ENCODE results near the gene CST3.
"Not testable (repeated sequence)": the region's sequence is repeated elsewhere in the genome, so short reads cannot be mapped to it uniquely, and the experiment has no call there.

CST3 gene

DNA sequence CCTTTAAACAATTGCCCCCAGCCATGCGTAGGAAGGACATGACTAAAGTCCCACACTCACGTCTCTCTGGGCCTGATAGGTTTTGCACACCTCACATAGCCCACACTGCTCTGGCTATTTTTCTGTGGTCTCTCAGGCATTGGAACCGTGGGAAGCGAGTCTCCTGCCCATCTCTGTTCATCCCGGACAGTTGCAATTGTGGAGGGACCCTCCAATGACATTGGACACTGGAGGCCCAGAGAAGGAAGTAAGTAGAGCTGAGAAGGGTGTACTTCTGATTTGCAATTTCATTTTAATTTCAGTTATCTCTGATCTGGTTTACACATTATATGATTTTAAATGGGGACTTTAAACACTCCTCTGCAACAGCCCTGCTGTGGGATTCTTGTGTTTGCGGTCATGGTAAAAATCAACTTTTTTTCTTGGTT lies 23.3 kb upstream of the CST3 start:
- Histone ChIP-seq H3K4me1 (ENCODE audit: low read length) (no peaks in the 10 kb centered on the region), H3K4me3 (ENCODE audit: low read length) (no peak overlapping the region), H3K9ac (ENCODE audit: low read length) (no peak overlapping the region), H3K27me3 (replicated peaks; ENCODE audit: insufficient read depth, low read length) (no peaks in the 10 kb centered on the region), H3F3A (ENCODE audit: insufficient read depth, low read length) (no peaks in the 10 kb centered on the region), H3K27ac (ENCODE audit: low read length) (no peak overlapping the region), H3K36me3 (replicated peaks; ENCODE audit: insufficient read depth, low read length) (no peaks in the 10 kb centered on the region), H3K79me2 (ENCODE audit: low read length) (no peaks in the 10 kb centered on the region), H4K20me1 (ENCODE audit: insufficient read depth, low read length) (no peaks in the 10 kb centered on the region), H3K4me2 (ENCODE audit: low read depth, low read length) (no peak overlapping the region), H3K9me2 (replicated peaks; ENCODE audit: insufficient read depth, low read length) (no peaks in the 10 kb centered on the region), H3K9me3 (replicated peaks; ENCODE audit: insufficient read depth, low read length) (no peaks in the 10 kb centered on the region), H2AFZ (ENCODE audit: low read length) (no peak overlapping the region)
- TF ChIP-seq EZH2 (optimal IDR thresholded peaks at IDR 0.05; ENCODE audit: low read depth, low read length) (no peak), EZH2phosphoT487 (IDR thresholded peaks at IDR 0.05; ENCODE audit: low read length) (no peak)
- TF ChIP-seq, protein P1, sequence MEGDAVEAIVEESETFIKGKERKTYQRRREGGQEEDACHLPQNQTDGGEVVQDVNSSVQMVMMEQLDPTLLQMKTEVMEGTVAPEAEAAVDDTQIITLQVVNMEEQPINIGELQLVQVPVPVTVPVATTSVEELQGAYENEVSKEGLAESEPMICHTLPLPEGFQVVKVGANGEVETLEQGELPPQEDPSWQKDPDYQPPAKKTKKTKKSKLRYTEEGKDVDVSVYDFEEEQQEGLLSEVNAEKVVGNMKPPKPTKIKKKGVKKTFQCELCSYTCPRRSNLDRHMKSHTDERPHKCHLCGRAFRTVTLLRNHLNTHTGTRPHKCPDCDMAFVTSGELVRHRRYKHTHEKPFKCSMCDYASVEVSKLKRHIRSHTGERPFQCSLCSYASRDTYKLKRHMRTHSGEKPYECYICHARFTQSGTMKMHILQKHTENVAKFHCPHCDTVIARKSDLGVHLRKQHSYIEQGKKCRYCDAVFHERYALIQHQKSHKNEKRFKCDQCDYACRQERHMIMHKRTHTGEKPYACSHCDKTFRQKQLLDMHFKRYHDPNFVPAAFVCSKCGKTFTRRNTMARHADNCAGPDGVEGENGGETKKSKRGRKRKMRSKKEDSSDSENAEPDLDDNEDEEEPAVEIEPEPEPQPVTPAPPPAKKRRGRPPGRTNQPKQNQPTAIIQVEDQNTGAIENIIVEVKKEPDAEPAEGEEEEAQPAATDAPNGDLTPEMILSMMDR (IDR thresholded peaks at IDR 0.05; ENCODE audit: low read length), result no peak
- no peak for DNase-seq

- H3K4me2 ChIP-seq (ENCODE audit: low read depth, low read length), result no peak overlapping the region
- H3K4me1 ChIP-seq (ENCODE audit: low read length), result no peaks in the 10 kb centered on the region
- H3K36me3 ChIP-seq (replicated peaks; ENCODE audit: insufficient read depth, low read length), result no peaks in the 10 kb centered on the region
- no peaks in the 10 kb centered on the region for H3K27me3 ChIP-seq (replicated peaks; ENCODE audit: insufficient read depth, low read length)
- no peak for DNase-seq
- no peaks in the 10 kb centered on the region for H3F3A ChIP-seq (ENCODE audit: insufficient read depth, low read length)
- no peaks in the 10 kb centered on the region for H3K9me2 ChIP-seq (replicated peaks; ENCODE audit: insufficient read depth, low read length)
- H3K9ac ChIP-seq (ENCODE audit: low read length), result no peak overlapping the region
- H3K4me3 ChIP-seq (ENCODE audit: low read length), result no peak overlapping the region
- no peaks in the 10 kb centered on the region for H4K20me1 ChIP-seq (ENCODE audit: insufficient read depth, low read length)
- TF ChIP-seq, protein P1 (IDR thresholded peaks at IDR 0.05; ENCODE audit: low read length), result no peak
- TF ChIP-seq EZH2 (optimal IDR thresholded peaks at IDR 0.05; ENCODE audit: low read depth, low read length) (no peak), EZH2phosphoT487 (IDR thresholded peaks at IDR 0.05; ENCODE audit: low read length) (no peak)
- no peaks in the 10 kb centered on the region for H3K79me2 ChIP-seq (ENCODE audit: low read length)
- no peaks in the 10 kb centered on the region for H3K9me3 ChIP-seq (replicated peaks; ENCODE audit: insufficient read depth, low read length)
- H2AFZ ChIP-seq (ENCODE audit: low read length), result no peak overlapping the region
- no peak overlapping the region for H3K27ac ChIP-seq (ENCODE audit: low read length)
Observed at GRCh38 chr20:23659989-23660837, 22.5 kb upstream of the CST3 start.

DNA sequence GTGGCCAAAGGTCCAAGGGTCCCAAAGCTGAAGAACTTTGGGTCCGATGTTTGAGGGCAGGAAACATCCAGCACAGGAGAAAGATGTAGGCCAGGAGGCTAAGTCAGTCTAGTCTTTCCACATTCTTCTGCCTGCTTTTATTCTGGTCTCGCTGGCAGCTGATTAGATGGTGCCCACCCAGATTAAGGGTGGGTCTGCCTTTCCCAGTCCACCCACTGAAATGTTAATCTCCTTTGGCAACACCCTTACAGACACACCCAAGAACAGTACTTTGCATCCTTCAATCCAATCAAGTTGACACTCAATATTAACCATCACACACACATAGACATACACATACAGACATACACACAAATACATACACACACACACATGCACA lies 21.8 kb upstream of the CST3 start:
- not testable (repeated sequence) for H3K9me3 ChIP-seq (replicated peaks; ENCODE audit: insufficient read depth, low read length); H3K27ac ChIP-seq (ENCODE audit: low read length); H3K27me3 ChIP-seq (replicated peaks; ENCODE audit: insufficient read depth, low read length); H2AFZ ChIP-seq (ENCODE audit: low read length); H3K79me2 ChIP-seq (ENCODE audit: low read length); H3K4me3 ChIP-seq (ENCODE audit: low read length); H3K36me3 ChIP-seq (replicated peaks; ENCODE audit: insufficient read depth, low read length); H4K20me1 ChIP-seq (ENCODE audit: insufficient read depth, low read length); H3K9ac ChIP-seq (ENCODE audit: low read length); H3K9me2 ChIP-seq (replicated peaks; ENCODE audit: insufficient read depth, low read length); DNase-seq; H3F3A ChIP-seq (ENCODE audit: insufficient read depth, low read length); H3K4me1 ChIP-seq (ENCODE audit: low read length); H3K4me2 ChIP-seq (ENCODE audit: low read depth, low read length)

GRCh38 chr20:23658989-23659609 lies 21.3 kb upstream of the CST3 start:
- Histone ChIP-seq H3K9ac (ENCODE audit: low read length) (no peak overlapping the region), H2AFZ (ENCODE audit: low read length) (no peak overlapping the region), H3K4me2 (ENCODE audit: low read depth, low read length) (no peak overlapping the region), H3K79me2 (ENCODE audit: low read length) (no peaks in the 10 kb centered on the region), H3K9me3 (replicated peaks; ENCODE audit: insufficient read depth, low read length) (no peaks in the 10 kb centered on the region), H3F3A (ENCODE audit: insufficient read depth, low read length) (no peaks in the 10 kb centered on the region), H3K27me3 (replicated peaks; ENCODE audit: insufficient read depth, low read length) (no peaks in the 10 kb centered on the region), H4K20me1 (ENCODE audit: insufficient read depth, low read length) (no peaks in the 10 kb centered on the region), H3K4me1 (ENCODE audit: low read length) (no peaks in the 10 kb centered on the region), H3K36me3 (replicated peaks; ENCODE audit: insufficient read depth, low read length) (no peaks in the 10 kb centered on the region), H3K27ac (ENCODE audit: low read length) (no peak overlapping the region), H3K9me2 (replicated peaks; ENCODE audit: insufficient read depth, low read length) (no peaks in the 10 kb centered on the region), H3K4me3 (ENCODE audit: low read length) (no peak overlapping the region)
- DNase-seq, result no peak
- no peak for TF ChIP-seq EZH2phosphoT487 (IDR thresholded peaks at IDR 0.05; ENCODE audit: low read length)
- TF ChIP-seq, protein P1 (IDR thresholded peaks at IDR 0.05; ENCODE audit: low read length), result no peak

All from MM.1S (cell line).